Hematopoietic multipotent progenitor cell (in vitro differentiated cells): ENCODE results near the gene TP63. TPM values are rescaled to one million over a fixed set of nuclear protein-coding genes. Genes with fewer than 3 reads are reported as not detected.
A peak's percentile ranks its signal among the peaks of the same experiment; 100 is the strongest.

Experiments used
- DNase-seq, 3 donors: peaks; one replicate each; pipeline ENCODE4 v3.0.0-alpha.2; 2011 to 2015; ENCODE audit warnings: low read depth in 2 of 3, low spot score in 2 of 3
- total RNA-seq: library from RNA; depleted of rRNA; stranded (reverse); fragments of >200 nt; gene quantifications from one replicate; pipeline ENCODE4 v1.2.3, GENCODE V29; 2012

The TP63 gene
- total RNA-seq, 1 donor: 0.27 TPM

- no peak for DNase-seq
Observed at GRCh38 chr3:189842681-189843602, 211.8 kb downstream of the TP63 start.

GRCh38 chr3:189845069-189845468 lies 213.9 kb downstream of the TP63 start:
- DNase-seq: no peak

DNA sequence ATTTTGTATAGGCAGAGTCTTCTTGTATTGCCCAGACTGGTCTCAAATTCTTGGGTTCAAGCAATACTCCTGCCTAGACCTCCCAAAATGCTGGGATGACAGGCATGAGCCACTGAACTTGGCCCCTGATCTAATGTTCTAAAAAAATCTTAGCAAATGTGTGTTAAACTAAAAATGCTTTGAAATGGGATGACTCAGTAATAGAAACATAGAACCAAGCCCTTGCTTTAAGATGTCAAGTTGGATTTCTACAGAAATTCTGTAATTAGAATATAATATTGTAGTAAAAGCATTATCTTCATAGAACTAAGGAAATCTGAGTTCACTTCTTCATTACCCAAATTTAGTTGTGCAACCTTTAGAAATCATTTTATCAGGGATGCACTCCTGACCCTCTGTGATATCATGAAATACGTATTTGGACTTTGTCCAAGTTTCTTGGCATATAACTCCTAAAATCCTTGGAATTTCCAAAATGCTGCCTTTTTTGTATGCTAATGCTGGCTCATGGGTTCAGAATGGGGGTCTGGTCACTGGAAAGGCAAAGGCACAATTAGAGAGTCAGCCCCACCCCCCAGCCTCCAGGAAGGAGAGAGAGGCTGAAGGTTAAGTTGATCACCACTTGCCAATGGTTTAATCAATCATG lies 217.3 kb downstream of the TP63 start:
- DNase-seq: no peak

DNA sequence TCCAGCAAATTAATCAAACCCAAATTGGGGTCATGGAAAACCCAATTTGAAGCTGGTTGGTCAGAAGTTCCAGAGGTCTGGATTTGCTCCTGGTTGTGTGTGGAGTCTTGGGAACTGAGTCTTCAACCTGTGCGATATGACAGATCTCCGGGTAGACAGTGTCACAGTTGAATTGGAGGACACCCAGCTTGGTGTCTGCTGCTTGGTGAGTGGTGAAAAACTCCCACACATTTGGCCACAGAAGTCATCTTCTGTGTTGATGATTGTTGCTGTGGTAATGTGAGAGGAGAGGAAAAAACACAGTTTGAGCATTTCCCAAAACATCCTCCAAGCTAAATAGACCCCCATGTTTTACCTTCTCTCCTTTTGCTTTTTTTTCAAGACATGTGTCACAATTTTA lies 218.1 kb downstream of the TP63 start:
- DNase-seq: no peak

DNA sequence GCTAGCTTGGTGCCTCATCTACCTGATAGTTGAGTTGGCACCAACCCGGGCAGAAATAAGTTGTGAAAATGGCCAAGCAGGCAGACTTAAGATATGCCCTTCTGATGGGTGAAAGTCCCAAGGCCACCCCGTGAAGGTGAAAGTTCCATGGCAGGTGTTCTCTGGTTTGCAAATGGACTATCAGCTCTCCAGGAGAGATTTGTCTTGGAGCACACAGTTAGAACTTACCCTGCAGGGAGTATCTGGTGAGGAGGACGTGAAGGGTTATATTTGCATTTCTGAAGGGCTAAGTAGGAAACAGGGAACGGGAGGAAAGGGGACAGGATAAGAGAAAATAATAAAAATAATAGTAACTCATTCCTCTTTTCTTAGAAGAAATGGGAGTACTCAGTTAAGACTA lies 220.5 kb downstream of the TP63 start:
- DNase-seq: no peak

- no peak for DNase-seq
Observed at GRCh38 chr3:189853906-189854305, 222.7 kb downstream of the TP63 start.

GRCh38 chr3:189860296-189860695 lies 229.1 kb downstream of the TP63 start:
- DNase-seq: no peak

- DNase-seq: no peak
Observed at GRCh38 chr3:189862385-189862998, 231.3 kb downstream of the TP63 start.

DNA sequence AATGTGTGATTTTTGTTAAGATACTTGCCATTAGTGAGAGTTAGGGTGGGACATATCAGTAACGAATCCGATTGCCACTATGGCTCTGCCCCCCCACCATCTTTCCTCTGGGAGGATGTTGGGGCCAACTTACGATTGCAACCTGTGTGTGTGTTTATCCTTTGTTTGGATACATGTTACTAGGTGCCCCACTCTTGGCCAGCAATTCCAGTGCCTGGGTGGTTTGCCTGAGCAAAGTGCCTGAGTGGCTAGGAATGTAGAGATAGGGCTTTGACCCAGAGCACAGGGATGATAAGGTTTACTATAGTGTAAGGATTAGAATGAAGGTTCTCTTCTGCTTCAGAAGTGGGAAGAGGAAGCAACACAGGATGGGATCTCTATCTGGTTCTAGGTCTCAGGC lies 231.8 kb downstream of the TP63 start:
- no peak for DNase-seq

DNA sequence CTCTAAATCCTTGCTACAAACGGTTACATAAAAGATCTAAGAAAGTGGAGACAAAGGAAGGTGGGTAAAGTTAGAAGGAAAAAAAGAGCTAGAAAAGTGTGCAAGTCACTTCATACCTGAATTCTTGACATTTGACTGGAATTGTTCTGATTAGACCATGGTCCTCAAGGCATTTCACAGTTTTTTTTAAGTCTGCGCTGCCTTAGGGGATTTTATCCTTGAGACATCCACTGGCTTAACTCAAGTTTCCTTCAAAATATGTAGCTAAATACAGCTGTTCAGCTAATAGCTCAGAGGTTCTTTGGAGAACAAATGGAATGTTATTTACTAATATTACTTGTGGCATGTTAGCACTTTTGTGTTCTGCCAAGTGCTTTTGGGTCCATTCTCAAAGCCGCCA lies 236.9 kb downstream of the TP63 start:
- DNase-seq: no peak

GRCh38 chr3:189869165-189869564 lies 238.0 kb downstream of the TP63 start:
- DNase-seq: no peak

GRCh38 chr3:189871418-189871817 lies 240.2 kb downstream of the TP63 start:
- no peak for DNase-seq

DNA sequence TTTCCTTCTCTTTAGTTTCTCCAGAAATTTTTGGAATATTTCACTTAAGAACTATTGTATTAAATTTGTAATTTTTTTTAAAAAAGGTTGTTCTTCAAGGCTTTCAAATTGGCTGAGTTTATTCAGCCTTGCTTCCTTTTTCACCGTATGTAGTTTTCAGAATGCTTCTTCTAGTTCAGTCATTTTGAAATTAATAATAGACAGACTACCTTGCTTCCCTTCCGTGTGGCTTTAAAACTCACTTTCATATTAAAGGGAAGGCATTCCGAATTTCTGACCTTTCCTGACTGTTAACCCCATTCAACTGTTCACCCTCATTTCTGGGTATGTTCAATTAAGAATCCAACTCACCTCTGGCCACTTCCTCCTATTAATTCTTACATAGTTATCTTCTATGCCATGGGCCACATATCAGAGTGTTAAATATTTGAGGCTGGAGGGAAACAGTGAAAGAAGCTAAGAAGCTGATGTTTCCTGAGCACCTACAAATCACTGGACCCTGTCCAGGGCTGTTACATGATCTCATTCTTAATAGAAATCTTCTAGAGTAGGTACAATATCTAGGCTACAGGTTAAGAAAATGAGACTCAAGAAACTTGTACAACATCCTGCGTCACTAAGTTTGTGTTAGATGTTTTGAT lies 252.0 kb downstream of the TP63 start:
- DNase-seq: no peak

DNA sequence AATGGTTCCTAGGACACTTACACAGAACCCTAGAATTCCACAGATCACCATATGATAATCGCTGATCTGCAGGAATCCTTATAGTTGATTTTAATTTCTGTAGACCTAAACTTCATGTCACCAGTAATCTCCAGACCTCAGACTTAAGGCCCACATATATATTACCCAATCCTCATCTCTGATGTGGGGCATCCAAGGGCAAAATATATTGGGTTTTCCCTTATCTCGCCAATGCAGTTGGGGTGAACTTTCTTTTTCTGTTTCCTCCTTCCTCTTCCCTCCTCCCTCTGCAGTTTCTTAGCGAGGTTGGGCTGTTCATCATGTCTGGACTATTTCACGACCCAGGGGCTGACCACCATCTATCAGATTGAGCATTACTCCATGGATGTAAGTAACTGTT lies 259.3 kb downstream of the TP63 start:
- DNase-seq: peak in 2 of 3 donors; percentile 35 to 68

DNA sequence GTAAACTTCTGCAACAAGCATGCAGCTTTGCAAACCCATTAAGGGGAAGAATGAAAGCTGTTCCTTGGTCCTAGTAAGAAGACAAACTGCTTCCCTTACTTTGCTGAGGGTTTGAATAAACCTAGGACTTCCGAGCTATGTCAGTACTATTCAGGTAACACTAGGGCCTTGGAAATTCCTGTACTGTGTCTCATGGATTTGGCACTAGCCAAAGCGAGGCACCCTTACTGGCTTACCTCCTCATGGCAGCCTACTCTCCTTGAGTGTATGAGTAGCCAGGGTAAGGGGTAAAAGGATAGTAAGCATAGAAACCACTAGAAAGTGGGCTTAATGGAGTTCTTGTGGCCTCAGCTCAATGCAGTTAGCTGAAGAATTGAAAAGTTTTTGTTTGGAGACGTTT lies 265.3 kb downstream of the TP63 start:
- DNase-seq: no peak

- no peak for DNase-seq
Observed at GRCh38 chr3:189897406-189897805, 266.2 kb downstream of the TP63 start.

DNA sequence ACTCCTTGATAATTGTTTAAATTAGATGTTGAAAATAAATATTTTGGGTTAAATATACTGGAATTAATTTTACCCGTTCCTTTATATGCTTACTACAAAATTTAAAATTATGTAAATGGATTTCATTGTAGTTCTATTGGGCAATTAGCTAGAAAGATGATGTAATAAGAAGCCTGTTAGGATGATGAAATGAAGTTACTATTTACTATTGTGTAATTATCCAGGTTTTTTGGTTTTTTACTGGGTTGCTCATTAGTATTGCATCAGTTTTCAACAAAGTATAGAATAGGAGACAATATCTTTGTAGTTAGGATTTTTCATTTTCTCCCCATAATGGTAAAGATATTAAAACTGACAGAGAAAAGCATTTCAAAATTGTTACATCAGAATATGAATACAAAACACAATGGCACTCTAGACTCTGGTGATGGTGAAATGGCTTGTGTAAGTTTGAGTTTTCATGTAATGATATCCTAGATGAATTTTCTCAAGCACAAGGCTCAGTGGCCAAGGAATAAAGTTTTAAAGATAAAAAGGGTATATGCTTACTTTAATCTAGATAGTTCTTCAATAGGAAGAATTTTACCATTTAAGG lies 267.5 kb downstream of the TP63 start:
- no peak for DNase-seq

DNA sequence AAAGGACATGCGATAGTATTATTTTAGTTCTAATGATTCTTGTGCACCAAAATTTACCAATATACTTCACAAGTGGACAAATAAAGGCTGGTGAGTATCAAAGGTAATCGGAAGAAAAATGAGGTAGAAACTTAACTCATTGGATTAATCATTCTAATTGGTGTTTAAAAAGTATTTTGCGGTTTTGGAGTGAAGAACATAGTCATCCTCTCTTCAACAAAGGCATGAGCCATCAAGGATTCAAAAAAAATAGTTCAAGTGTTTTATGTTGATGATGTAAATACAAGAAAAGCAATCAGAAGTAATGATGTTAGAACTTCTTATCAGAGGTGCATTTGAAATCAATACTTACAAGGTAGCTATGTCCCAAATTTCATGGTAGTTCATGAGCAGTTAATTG lies 268.0 kb downstream of the TP63 start:
- no peak for DNase-seq

- no peak for DNase-seq
Observed at GRCh38 chr3:189900578-189900977, 269.4 kb downstream of the TP63 start.

DNA sequence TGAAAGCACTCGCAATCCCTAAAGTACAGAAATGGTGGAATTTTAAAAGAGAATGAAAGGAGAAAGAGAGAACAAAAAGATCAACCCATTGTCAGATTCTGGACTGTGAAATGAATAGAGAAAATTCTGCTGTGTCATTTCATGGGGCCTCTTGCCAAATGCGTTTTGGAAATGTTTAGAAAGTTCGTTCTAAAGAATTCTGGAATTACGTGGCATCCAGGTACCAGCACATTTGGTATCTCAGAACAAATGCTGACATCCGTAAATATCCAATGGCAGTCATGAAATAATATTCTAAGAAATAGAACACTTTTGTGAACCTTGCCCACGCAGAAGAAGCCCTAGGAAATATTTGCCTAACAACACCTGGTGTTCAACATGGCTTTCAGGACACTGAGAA lies 270.3 kb downstream of the TP63 start:
- no peak for DNase-seq
